GM21576 (cell line): ENCODE data around the gene C1QB.
"Not testable (repeated sequence)": the region's sequence is repeated elsewhere in the genome, so short reads cannot be mapped to it uniquely, and the experiment has no call there.

Experiments
- ATAC-seq: cut with Tn5 transposase; IDR thresholded peaks from one replicate; pipeline ENCODE4 v1.9.1; 2021; ENCODE audit warnings: mild to moderate bottlenecking, moderate library complexity; ENCODE audit not compliant: unreplicated experiment

The C1QB gene

GRCh38 chr1:22662318-22662717 lies 9.3 kb downstream of the C1QB start:
- ATAC-seq, result no peak

- no peak for ATAC-seq
Measured at GRCh38 chr1:22662986-22663408, 10.0 kb downstream of the C1QB start.

DNA sequence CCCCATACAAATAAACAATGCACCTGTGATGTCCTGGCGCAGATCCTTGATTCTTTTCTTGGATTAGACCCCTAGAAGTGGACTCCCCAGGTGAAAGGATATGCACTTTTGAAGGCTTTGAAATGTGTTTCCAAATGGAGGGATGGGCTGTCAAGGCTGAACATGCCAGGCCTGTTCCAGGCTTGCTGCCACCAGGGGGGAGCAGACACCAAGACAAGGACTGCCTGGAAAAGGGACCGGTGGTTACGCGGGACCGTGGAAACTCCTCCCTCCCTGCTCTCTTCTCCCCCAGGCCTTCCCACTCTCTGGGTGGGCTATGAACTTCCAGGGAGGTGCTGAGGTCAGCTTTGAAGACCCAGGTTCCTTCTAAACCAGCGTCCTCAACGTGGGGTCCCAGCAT lies 12.7 kb downstream of the C1QB start:
- no peak for ATAC-seq

DNA sequence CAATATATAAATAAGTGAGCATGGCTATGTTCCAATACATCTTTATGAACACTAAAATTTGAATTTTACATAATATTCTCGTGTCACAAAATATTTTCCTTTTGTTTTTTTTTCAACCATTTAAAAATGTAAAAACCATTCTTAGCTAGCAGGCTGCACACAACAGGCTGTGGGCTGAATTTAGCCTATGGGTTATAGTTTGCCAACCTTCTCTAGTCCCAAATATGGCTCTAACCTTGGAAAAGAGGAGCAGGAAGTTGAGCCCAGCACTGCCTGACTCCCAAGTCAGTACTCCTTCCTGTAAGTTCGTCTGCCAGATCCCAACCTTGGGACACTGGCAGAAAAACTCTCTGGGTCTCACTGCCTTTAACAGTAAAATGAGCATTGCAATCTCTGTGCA lies 13.4 kb downstream of the C1QB start:
- no peak for ATAC-seq

- not testable (repeated sequence) for ATAC-seq
Measured at GRCh38 chr1:22668840-22669239, 15.8 kb downstream of the C1QB start.

- ATAC-seq, result no peak
Measured at GRCh38 chr1:22670352-22670975, 17.4 kb downstream of the C1QB start.

DNA sequence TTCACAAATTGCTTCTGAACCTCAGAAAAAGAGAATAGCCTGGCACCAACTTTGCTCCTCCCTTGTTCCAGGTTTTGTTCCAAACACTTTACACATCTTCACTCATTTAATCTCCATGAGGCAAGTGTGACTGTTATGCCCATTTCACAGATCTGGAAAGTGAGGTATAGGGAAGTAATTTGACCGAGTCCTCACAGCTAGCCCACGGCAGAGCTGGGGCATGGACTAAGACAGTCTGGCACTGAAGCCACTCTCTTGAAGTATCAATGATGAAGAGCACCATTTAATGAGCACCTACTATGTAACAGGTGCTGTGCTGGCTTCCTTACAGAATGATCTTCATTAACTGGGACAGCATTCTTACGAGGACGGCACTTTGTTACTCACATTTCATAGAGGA lies 19.0 kb downstream of the C1QB start:
- no peak for ATAC-seq

- ATAC-seq, result no peak
Measured at GRCh38 chr1:22673486-22674409, 20.7 kb downstream of the C1QB start.

GRCh38 chr1:22674410-22674749 lies 21.3 kb downstream of the C1QB start:
- ATAC-seq, result no peak

GRCh38 chr1:22676151-22676550 lies 23.1 kb downstream of the C1QB start:
- ATAC-seq, result not testable (repeated sequence)

DNA sequence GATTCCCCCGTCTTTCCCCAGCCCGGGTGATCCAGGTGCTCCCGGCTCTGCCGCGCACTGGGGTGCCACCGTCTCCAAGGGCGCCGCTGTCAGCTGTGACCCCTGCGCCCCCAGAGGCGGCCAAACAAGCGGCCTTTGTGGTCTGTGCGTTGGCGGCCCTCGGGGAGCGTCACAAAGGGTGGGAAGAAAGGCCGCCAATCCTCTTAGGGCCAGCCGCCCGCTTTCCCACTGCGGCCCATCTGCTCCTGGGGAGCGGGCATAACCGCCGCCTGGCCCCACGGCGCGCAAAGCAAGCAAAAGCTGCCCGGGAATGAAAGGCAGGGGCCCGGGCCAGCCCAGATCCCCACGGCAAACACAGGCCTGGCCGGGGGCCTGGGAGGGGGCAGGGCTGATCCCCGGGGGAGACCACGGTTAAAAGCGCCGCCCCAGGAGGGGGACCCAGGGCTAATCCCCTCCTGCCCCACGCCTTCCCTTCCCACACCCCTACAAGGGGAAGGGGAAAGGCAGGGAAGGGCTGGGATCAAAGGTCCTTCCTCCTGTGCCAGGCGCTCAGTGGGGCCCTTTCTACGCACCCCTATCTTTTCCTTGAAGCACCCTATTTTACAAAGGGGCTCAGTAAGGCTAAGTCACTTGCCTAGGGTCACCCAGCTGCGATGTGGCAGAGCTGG lies 24.0 kb downstream of the C1QB start:
- ATAC-seq, result no peak

DNA sequence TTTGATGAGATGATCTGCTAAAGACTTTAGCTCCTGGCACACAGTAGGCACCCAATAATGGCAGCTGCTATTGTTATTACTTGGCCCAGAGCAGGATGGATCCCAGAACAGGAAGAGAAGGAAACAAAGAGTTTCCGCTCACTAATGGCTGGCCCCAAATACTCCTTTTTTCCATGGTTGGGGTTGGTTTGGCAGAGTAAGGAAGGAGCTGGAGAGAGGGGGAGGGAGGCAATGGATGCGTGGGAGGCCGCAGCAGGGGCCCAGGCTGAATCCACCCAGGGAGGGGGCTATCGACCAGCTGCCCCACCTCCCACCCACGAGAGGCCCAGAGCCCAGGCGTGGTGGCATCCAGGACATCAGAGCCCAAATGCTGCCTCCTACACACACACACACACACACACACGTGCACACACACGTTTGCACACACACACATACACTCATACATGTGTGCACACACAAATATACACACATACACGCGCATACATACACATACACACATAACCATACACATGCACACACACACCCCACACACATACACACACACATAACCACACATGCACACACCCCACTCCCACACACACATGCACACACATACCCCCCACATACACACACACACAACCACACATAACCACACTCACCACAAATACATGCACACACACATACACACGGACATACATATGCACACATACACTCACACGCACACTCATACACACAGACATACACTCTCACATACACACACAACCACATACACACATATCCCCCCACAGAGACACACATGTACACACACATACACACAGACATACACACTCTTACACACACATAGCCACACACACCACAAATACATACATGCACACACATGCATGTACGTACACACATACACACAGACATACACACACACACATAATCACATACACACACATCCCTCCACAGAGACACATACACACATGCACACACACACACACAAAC lies 25.2 kb downstream of the C1QB start:
- no peak for ATAC-seq

- no peak for ATAC-seq
Measured at GRCh38 chr1:22680726-22681125, 27.7 kb downstream of the C1QB start.

GRCh38 chr1:22681556-22682276 lies 28.7 kb downstream of the C1QB start:
- no peak for ATAC-seq

GRCh38 chr1:22683547-22683946 lies 30.5 kb downstream of the C1QB start:
- ATAC-seq, result no peak

- ATAC-seq, result no peak
Measured at GRCh38 chr1:22685591-22686059, 32.6 kb downstream of the C1QB start.

GRCh38 chr1:22687191-22687590 lies 34.2 kb downstream of the C1QB start:
- no peak for ATAC-seq

DNA sequence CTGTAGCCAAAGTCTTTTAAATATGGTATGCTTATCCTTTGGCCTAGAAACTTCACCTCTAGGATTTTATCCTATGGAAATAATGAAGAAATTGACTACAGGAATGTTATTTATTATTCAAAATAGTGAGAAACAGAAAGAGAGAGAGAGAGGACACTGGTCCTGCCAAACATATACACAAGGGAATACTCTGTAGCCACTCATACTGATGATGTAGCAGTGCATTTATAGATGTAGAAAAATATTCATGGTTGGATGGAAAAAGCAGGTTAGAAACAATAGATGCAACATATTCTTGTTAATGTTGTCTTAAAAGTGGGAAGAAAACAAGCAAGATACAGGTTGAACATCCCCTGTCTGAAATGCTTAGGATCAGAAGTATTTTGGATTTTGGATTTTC lies 35.4 kb downstream of the C1QB start:
- no peak for ATAC-seq

DNA sequence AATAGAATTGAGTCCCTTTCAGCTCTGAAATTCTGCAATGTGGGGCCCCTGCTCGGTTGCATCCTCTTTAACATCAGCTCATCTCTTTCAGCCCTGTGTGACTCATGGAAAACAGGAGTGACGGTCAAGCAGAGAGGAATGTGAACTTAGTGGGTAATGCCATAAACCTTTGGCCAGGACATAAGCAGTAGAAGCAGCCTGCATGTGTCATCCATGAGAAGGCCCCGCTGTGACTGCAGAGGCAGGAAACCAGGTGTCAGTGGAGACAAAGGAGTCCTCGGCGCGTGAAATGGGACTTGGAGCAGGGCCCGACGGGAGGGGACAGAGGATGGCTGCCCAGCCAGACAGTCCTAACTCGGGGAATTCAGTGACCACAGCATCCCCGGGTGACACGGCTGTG lies 36.5 kb downstream of the C1QB start:
- ATAC-seq, result no peak
